HEK293 (cell line): Measurements from ENCODE around the gene CARM1.

ENCODE experiments used
- CTCF ChIA-PET: fragments of 350-600 bp; formaldehyde crosslinking; extraction: SDS; loops from one replicate; lab custom pipeline; 2021; ENCODE audit warnings: antibody characterized with exemption; lab: Yijun Ruan, JAX
- POLR2A ChIA-PET: fragments of 300-600 bp; formaldehyde crosslinking; extraction: SDS; loops from one replicate; lab custom pipeline; 2020; ENCODE audit warnings: antibody characterized with exemption, inconsistent platforms; lab: Yijun Ruan, JAX
- H3K27ac ChIP-seq: fragments of 200-500 bp; sonication (Bioruptor generic); 2 replicates; pipeline ENCODE4 v1.5.1; 2014; ENCODE audit warnings: low read depth, low read length, control low read depth, inconsistent platforms; ENCODE audit errors: extremely low read depth
- H3K36me3 ChIP-seq, 2 experiments: fragments of 200-500 bp in 1 of 2; sonication (Bioruptor generic) in 1 of 2; 1 replicate in 1 of 2; 2 replicates in 1 of 2; pipeline ENCODE4 v1.5.1; 2014 to 2017; ENCODE audit warnings: inconsistent platforms in 2 of 2, low read length in 2 of 2; ENCODE audit not compliant: control insufficient read depth in 2 of 2, insufficient read depth in 1 of 2
- H3K4me1 ChIP-seq: fragments of 200-500 bp; sonication (Bioruptor generic); 2 replicates; pipeline ENCODE4 v1.5.1; 2014; ENCODE audit warnings: mild to moderate bottlenecking, low read length, inconsistent platforms; ENCODE audit not compliant: control insufficient read depth, insufficient read depth
- H3K4me3 ChIP-seq: 2 replicates; pipeline ENCODE4 v1.5.1; 2011; ENCODE audit warnings: low read depth, mild to moderate bottlenecking, control low read depth, low read length, moderate library complexity
- H3K9me3 ChIP-seq: fragments of 200-500 bp; sonication (Bioruptor generic); 2 replicates; pipeline ENCODE4 v1.5.1; 2014; ENCODE audit warnings: low read depth, low read length, inconsistent platforms; ENCODE audit not compliant: control insufficient read depth, insufficient read depth
- BCL11A ChIP-seq: fragments of 450-650 bp; formaldehyde crosslinking; IDR thresholded peaks from 2 replicates; pipeline ENCODE4 v1.5.1; 2016; ENCODE audit warnings: low read depth, missing biosample characterization, missing genetic modification characterization
- GFI1B ChIP-seq: fragments of 450-650 bp; formaldehyde crosslinking; IDR thresholded peaks from 2 replicates; pipeline ENCODE4 v1.5.1; 2016; ENCODE audit warnings: missing biosample characterization, missing genetic modification characterization
- GLI4 ChIP-seq: fragments of 450-650 bp; formaldehyde crosslinking; IDR thresholded peaks from 2 replicates; pipeline ENCODE4 v1.5.1; 2016; ENCODE audit warnings: missing biosample characterization, missing genetic modification characterization
- HOXC10 ChIP-seq: sonication (generic); formaldehyde crosslinking; IDR thresholded peaks from 2 replicates; pipeline ENCODE4 v1.8.1; 2023; ENCODE audit warnings: mild to moderate bottlenecking, missing genetic modification reagents
- IKZF3 ChIP-seq: fragments of 450-650 bp; IDR thresholded peaks from 2 replicates; pipeline ENCODE4 v1.5.0; 2018; ENCODE audit warnings: missing biosample characterization, mild to moderate bottlenecking, missing genetic modification characterization, moderate library complexity
- PRDM1 ChIP-seq: fragments of 450-650 bp; formaldehyde crosslinking; IDR thresholded peaks from 2 replicates; pipeline ENCODE4; 2016; ENCODE audit warnings: missing biosample characterization, missing genetic modification characterization
- REPIN1 ChIP-seq: fragments of 450-650 bp; formaldehyde crosslinking; IDR thresholded peaks from 2 replicates; pipeline ENCODE4 v1.5.1; 2017; ENCODE audit warnings: missing biosample characterization, missing genetic modification characterization, low read depth
- SCRT2 ChIP-seq: fragments of 450-650 bp; formaldehyde crosslinking; IDR thresholded peaks from 2 replicates; pipeline ENCODE4 v1.5.1; 2016; ENCODE audit warnings: missing biosample characterization, missing genetic modification characterization
- SP3 ChIP-seq: fragments of 450-650 bp; formaldehyde crosslinking; IDR thresholded peaks from 2 replicates; pipeline ENCODE4 v1.5.1; 2016; ENCODE audit warnings: missing biosample characterization, missing genetic modification characterization
- YY1 ChIP-seq: fragments of 450-650 bp; formaldehyde crosslinking; IDR thresholded peaks from 2 replicates; pipeline ENCODE4 v1.5.1; 2018; ENCODE audit warnings: missing biosample characterization, missing genetic modification characterization
- ZBTB7A ChIP-seq: fragments of 450-650 bp; formaldehyde crosslinking; IDR thresholded peaks from 2 replicates; pipeline ENCODE4 v1.5.1; 2016; ENCODE audit warnings: low read depth, missing biosample characterization, missing genetic modification characterization
- ZEB2 ChIP-seq: fragments of 450-650 bp; formaldehyde crosslinking; IDR thresholded peaks from 2 replicates; pipeline ENCODE4 v1.5.1; 2016; ENCODE audit warnings: missing biosample characterization, missing genetic modification characterization
- ZFP69B ChIP-seq: fragments of 450-650 bp; formaldehyde crosslinking; IDR thresholded peaks from 2 replicates; pipeline ENCODE4 v1.5.1; 2016; ENCODE audit warnings: missing biosample characterization, missing genetic modification characterization
- ZNF121 ChIP-seq: fragments of 450-650 bp; formaldehyde crosslinking; IDR thresholded peaks from 2 replicates; pipeline ENCODE4 v1.5.1; 2016; ENCODE audit warnings: missing biosample characterization, missing genetic modification characterization
- ZNF433 ChIP-seq: fragments of 450-650 bp; formaldehyde crosslinking; IDR thresholded peaks from 2 replicates; pipeline ENCODE4 v1.5.1; 2016; ENCODE audit warnings: missing biosample characterization, missing genetic modification characterization, low read depth
- ZNF501 ChIP-seq: fragments of 450-650 bp; formaldehyde crosslinking; IDR thresholded peaks from 2 replicates; pipeline ENCODE4 v1.5.1; 2016; ENCODE audit warnings: missing biosample characterization, missing genetic modification characterization
- ZNF544 ChIP-seq: fragments of 450-650 bp; formaldehyde crosslinking; IDR thresholded peaks from 2 replicates; pipeline ENCODE4 v1.5.0; 2017; ENCODE audit warnings: missing biosample characterization, missing genetic modification characterization
- ZNF624 ChIP-seq: fragments of 450-650 bp; formaldehyde crosslinking; IDR thresholded peaks from 2 replicates; pipeline ENCODE4 v1.5.1; 2017; ENCODE audit warnings: missing biosample characterization, missing genetic modification characterization
- ZNF747 ChIP-seq: fragments of 450-650 bp; formaldehyde crosslinking; IDR thresholded peaks from 2 replicates; pipeline ENCODE4 v1.5.1; 2016; ENCODE audit warnings: missing biosample characterization, missing genetic modification characterization
- ZNF777 ChIP-seq: fragments of 450-650 bp; formaldehyde crosslinking; IDR thresholded peaks from 2 replicates; pipeline ENCODE4 v1.5.1; 2017; ENCODE audit warnings: missing biosample characterization, missing genetic modification characterization, borderline replicate concordance
- ZSCAN16 ChIP-seq: fragments of 450-650 bp; formaldehyde crosslinking; IDR thresholded peaks from 2 replicates; pipeline ENCODE4 v1.5.1; 2016; ENCODE audit warnings: missing biosample characterization, missing genetic modification characterization
- TF ChIP-seq, protein P1 (sequence below): fragments of 450-650 bp; formaldehyde crosslinking; IDR thresholded peaks from 2 replicates; pipeline ENCODE4 v1.5.1; 2017; ENCODE audit warnings: missing biosample characterization, mild to moderate bottlenecking, missing genetic modification characterization, moderate library complexity

CARM1 gene

DNA sequence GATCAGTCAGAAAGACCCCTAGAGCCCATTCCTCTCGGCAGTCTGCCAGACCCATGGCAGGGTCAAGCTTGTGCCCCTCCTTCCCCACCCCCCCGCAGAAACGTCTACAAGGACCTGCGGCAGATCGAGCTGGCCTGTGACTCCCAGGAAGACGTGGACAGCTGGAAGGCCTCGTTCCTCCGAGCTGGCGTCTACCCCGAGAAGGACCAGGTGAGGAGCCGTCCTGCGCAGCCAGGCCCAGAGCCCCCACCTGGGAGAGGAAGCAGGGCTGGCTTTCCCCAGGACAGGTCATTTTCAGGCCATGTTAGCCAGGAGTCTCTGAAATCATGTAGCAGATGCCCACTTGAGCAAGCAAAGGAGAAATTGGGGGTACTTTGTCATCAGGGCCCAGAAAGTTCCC, 47.7 kb upstream of the CARM1 start:
- no peaks in the 10 kb centered on the region for H3K9me3 ChIP-seq
- TF ChIP-seq ZNF544 (tag by site-specific recombination) (no peak), YY1 (tag by site-specific recombination) (no peak), ZBTB7A (no peak), HOXC10 (no peak)
- peaks cover 24 to 70% of the 10 kb centered on the region in 2 experiments; a peak in 2 of 3 replicates for H3K36me3 ChIP-seq
- H3K4me3 ChIP-seq: no peak overlapping the region
- POLR2A ChIA-PET: no interaction called here
- H3K27ac ChIP-seq: no peak overlapping the region
- CTCF ChIA-PET: no interaction called here
- H3K4me1 ChIP-seq: no peaks in the 10 kb centered on the region

DNA sequence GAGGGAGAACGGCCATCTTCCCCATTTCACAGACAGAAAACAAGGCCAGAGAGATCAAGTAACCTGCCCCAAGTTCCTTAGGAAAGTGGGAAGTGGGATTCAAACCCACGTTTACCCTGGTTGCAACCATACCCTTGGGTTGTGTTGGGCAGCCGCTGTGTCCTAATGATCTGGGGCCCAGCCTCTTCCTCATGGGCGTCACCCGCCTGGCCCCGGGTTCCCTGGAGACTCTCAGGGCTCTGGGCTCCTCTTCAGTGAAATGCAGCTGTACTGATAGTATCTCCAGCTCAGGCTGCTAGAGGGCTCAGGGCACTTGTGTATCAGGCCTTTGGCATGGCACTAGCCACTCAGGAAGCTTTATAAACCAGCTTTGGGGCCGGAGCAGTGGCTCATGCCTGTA, 45.1 kb upstream of the CARM1 start:
- CTCF ChIA-PET: no interaction called here
- no peak overlapping the region for H3K27ac ChIP-seq
- no peaks in the 10 kb centered on the region for H3K9me3 ChIP-seq
- TF ChIP-seq ZSCAN16 (tag by site-specific recombination) (no peak), PRDM1 (tag by site-specific recombination) (no peak), ZEB2 (tag by site-specific recombination) (no peak), BCL11A (tag by site-specific recombination) (no peak), ZNF777 (no peak), REPIN1 (tag by site-specific recombination) (no peak), ZNF433 (tag by site-specific recombination) (no peak)
- TF ChIP-seq, protein P1, sequence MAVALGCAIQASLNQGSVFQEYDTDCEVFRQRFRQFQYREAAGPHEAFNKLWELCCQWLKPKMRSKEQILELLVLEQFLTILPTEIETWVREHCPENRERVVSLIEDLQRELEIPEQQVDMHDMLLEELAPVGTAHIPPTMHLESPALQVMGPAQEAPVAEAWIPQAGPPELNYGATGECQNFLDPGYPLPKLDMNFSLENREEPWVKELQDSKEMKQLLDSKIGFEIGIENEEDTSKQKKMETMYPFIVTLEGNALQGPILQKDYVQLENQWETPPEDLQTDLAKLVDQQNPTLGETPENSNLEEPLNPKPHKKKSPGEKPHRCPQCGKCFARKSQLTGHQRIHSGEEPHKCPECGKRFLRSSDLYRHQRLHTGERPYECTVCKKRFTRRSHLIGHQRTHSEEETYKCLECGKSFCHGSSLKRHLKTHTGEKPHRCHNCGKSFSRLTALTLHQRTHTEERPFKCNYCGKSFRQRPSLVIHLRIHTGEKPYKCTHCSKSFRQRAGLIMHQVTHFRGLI (tag by site-specific recombination): no peak
- TF ChIP-seq, all 188 proteins: peak for 0
- POLR2A ChIA-PET: interaction anchor here (2.7 kb wide), 1 partner anchor 10 kb away, joined by 11 read pairs; the partner anchor contains the start of gene TMED1
- no peak overlapping the region for H3K4me3 ChIP-seq
- H3K36me3 ChIP-seq: peaks cover 24 to 70% of the 10 kb centered on the region in 2 experiments; a peak in 2 of 3 replicates
- no peaks in the 10 kb centered on the region for H3K4me1 ChIP-seq

- no peaks in the 10 kb centered on the region for H3K9me3 ChIP-seq
- ChIA-PET POLR2A (interaction anchor here (0.7 to 2.7 kb wide), 2 partner anchors 9 to 102 kb away, joined by 3 to 11 read pairs; partner anchors contain the start of gene TMED1), CTCF (interaction anchor here (0.7 kb wide), 1 partner anchor 512 kb away, joined by 3 read pairs; no protein-coding TSS in a partner anchor)
- no peaks in the 10 kb centered on the region for H3K4me1 ChIP-seq
- TF ChIP-seq ZNF121 (tag by site-specific recombination) (peak; percentile 76; the same call in 1 of the 2 replicates), ZNF747 (tag by site-specific recombination) (no peak), GFI1B (tag by site-specific recombination) (no peak), SP3 (tag by site-specific recombination) (no peak), IKZF3 (no peak), SCRT2 (peak; percentile 57; the same call in 1 of the 2 replicates), GLI4 (tag by site-specific recombination) (no peak), ZNF501 (tag by site-specific recombination) (no peak), ZFP69B (no peak), ZNF624 (tag by site-specific recombination) (no peak)
- H3K4me3 ChIP-seq: no peak overlapping the region
- H3K36me3 ChIP-seq: peaks cover 21 to 70% of the 10 kb centered on the region in 2 experiments; a peak in 2 of 3 replicates
- H3K27ac ChIP-seq: no peak overlapping the region
Observed at GRCh38 chr19:10826846-10827245, 44.5 kb upstream of the CARM1 start.
